K562 (cell line): Measurements from ENCODE around the gene IPO8. TPM values are rescaled to one million over a fixed set of nuclear protein-coding genes. Genes with fewer than 3 reads are reported as not detected.

Experiments used
- BMI1 ChIP-seq: fragments of 150-350 bp; IDR thresholded peaks from 2 replicates; pipeline ENCODE4 v1.6.1; 2014; ENCODE audit warnings: low read length
- CTCF ChIP-seq, 3 experiments: IDR thresholded peaks in 2 of 3; conservative IDR thresholded peaks in 1 of 3; 2 replicates each; pipeline ENCODE4 v1.5.1; 2011 to 2012; ENCODE audit warnings: low read length in 3 of 3, mild to moderate bottlenecking in 3 of 3, control low read depth in 2 of 3, improper control_type of control experiment in 1 of 3, inconsistent platforms in 1 of 3, low read depth in 1 of 3, mixed read lengths in 1 of 3, moderate library complexity in 1 of 3; ENCODE audit not compliant: insufficient read depth in 2 of 3
- DLX4 ChIP-seq: fragments of 250-450 bp; sonication (Bioruptor Pico); IDR thresholded peaks from 2 replicates; pipeline ENCODE4 v1.6.1; 2021; ENCODE audit warnings: mild to moderate bottlenecking
- E2F6 ChIP-seq, 2 experiments: IDR thresholded peaks; 2 replicates each; pipeline ENCODE4 v1.6.1; 2011; ENCODE audit warnings: borderline replicate concordance in 1 of 2, control low read depth in 1 of 2, low read depth in 1 of 2, low read length in 1 of 2, mild to moderate bottlenecking in 1 of 2, mixed read lengths in 1 of 2, moderate library complexity in 1 of 2; ENCODE audit not compliant: insufficient read depth in 1 of 2, insufficient read length in 1 of 2, poor library complexity in 1 of 2, severe bottlenecking in 1 of 2; ENCODE audit errors: extremely low read depth in 1 of 2
- NBN ChIP-seq: fragments of 450-650 bp; IDR thresholded peaks from 2 replicates; pipeline ENCODE4 v1.6.1; 2016; ENCODE audit warnings: low read depth, mild to moderate bottlenecking
- RBBP5 ChIP-seq: fragments of 200-600 bp; sonication (generic); IDR thresholded peaks from 2 replicates; pipeline ENCODE4 v1.6.1; 2012; ENCODE audit warnings: borderline replicate concordance, mild to moderate bottlenecking, low read length, control low read depth, inconsistent platforms; ENCODE audit not compliant: insufficient read depth, poor library complexity, severe bottlenecking
- RFX5 ChIP-seq: IDR thresholded peaks from 2 replicates; pipeline ENCODE4 v1.6.1; 2011; ENCODE audit warnings: low read depth, mild to moderate bottlenecking, improper control_type of control experiment, low read length
- RNF219 ChIP-seq: fragments of 250-450 bp; sonication (Bioruptor Pico); IDR thresholded peaks from 2 replicates; pipeline ENCODE4 v1.5.0; 2022; ENCODE audit warnings: mild to moderate bottlenecking
- SMARCE1 ChIP-seq: fragments of 450-650 bp; IDR thresholded peaks from 2 replicates; pipeline ENCODE4 v1.7.1; 2016; ENCODE audit warnings: mild to moderate bottlenecking
- UBTF ChIP-seq, 2 experiments: IDR thresholded peaks; 2 replicates each; pipeline ENCODE4 v1.6.1; 2012; ENCODE audit warnings: improper control_type of control experiment in 2 of 2, low read depth in 2 of 2, low read length in 2 of 2, borderline replicate concordance in 1 of 2
- VEZF1 ChIP-seq: fragments of 200-800 bp; sonication (Bioruptor generic); IDR thresholded peaks from 2 replicates; pipeline ENCODE4 v1.6.1; 2017; ENCODE audit warnings: missing genetic modification characterization, missing compliant biosample characterization
- ZNF133 ChIP-seq: fragments of 250-450 bp; sonication (Bioruptor Pico); IDR thresholded peaks from 2 replicates; pipeline ENCODE4 v1.4.0; 2020; ENCODE audit warnings: mild to moderate bottlenecking
- ZNF589 ChIP-seq: fragments of 200-800 bp; sonication (Bioruptor generic); IDR thresholded peaks from 2 replicates; pipeline ENCODE4 v1.6.1; 2016; ENCODE audit warnings: low read depth, missing genetic modification characterization, missing compliant biosample characterization
- polyA plus RNA-seq, 8 experiments: library from polyadenylated mRNA; depleted of rRNA in 4 of 8; stranded (reverse) in 5 of 8; unstranded in 3 of 8; fragments of >200 nt; fragmentation: Nextera tagmentation in 2 of 8; fragmentation: Illumina TruSeq in 1 of 8; extraction: Ambion mirVana in 2 of 8; extraction: Trizol in 1 of 8; gene quantifications; 2 replicates each; pipeline versions ENCODE4 v1.2.1 to v1.2.3, GENCODE V29; 2011 to 2014; ENCODE audit warnings: inconsistent platforms in 1 of 8, missing spikeins in 1 of 8
- total RNA-seq, 7 experiments: library from RNA; depleted of rRNA in 6 of 7; stranded (reverse); fragments of >200 nt in 6 of 7; fragmentation: Illumina TruSeq in 2 of 7; extraction: Trizol in 2 of 7; gene quantifications; 2 replicates each; pipeline versions ENCODE4 v1.2.1 to v1.2.3, GENCODE V29; 2011 to 2021; ENCODE audit warnings: low replicate concordance in 1 of 7

The IPO8 gene
- total and polyA plus RNA-seq, 9 of the 15 experiments (the other 6 are each of a cell fraction or from before 2014, with no cell fraction given) = 6.5 to 39.6 (median 24.7) TPM

GRCh38 chr12:30695199-30696102, at the start of gene IPO8 (continued):
- peak; percentile 33 to 65 for TF ChIP-seq E2F6 (IDR thresholded peaks at IDR 0.05; ENCODE audit: borderline replicate concordance in 1 of 2, extremely low read depth in 1 of 2, insufficient read depth in 1 of 2, insufficient read length in 1 of 2, low read depth in 1 of 2, low read length in 1 of 2, poor library complexity in 1 of 2, severe bottlenecking in 1 of 2)
- no peak for TF ChIP-seq ZNF133 (CRISPR knock-in tag)
- no peak for TF ChIP-seq RNF219 (CRISPR knock-in tag)
- no peak for TF ChIP-seq BMI1
- TF ChIP-seq RBBP5 = peak; percentile 51
- peak; percentile 56; the same call in 1 of the 2 replicates for TF ChIP-seq SMARCE1
- TF ChIP-seq NBN = 0 out of 2 replicates have a peak, but pooled peaks have one; percentile 60
- no peak for TF ChIP-seq RFX5
- no peak for TF ChIP-seq DLX4
- TF ChIP-seq UBTF (IDR thresholded peaks at IDR 0.05; ENCODE audit: borderline replicate concordance in 1 of 2, low read depth in 2 of 2, low read length in 2 of 2) = 0 out of 4 replicates have a peak, but pooled peaks of 1 of the 2 experiments have one; percentile 49
- peak; percentile 79 for TF ChIP-seq ZNF589 (CRISPR knock-in tag)
- peak; percentile 87 for TF ChIP-seq VEZF1 (CRISPR knock-in tag)
- peak; percentile 9 to 39 (median 25); a peak in 3 of 6 replicates for TF ChIP-seq CTCF (IDR thresholded peaks at IDR 0.05 in 2 of 3, conservative IDR thresholded peaks at IDR 0.05 in 1 of 3; ENCODE audit: insufficient read depth in 2 of 3, low read depth in 1 of 3, low read length in 3 of 3)
